Suprapubic skin (tissue), 3 donors: ENCODE results near the gene DTNBP1.

ENCODE experiments used
- POLR2A ChIP-seq, 2 donors: fragments of 450-650 bp; IDR thresholded peaks; one replicate each; pipeline ENCODE4 v1.6.1; 2017; ENCODE audit warnings: antibody characterized with exemption in 2 of 2, mild to moderate bottlenecking in 2 of 2, moderate library complexity in 2 of 2
- TF ChIP-seq, protein P1 (sequence below), 2 donors: fragments of 200-600 bp in 1 of 2; fragments of 450-650 bp in 1 of 2; sonication (generic) in 1 of 2; IDR thresholded peaks; one replicate each; pipeline ENCODE4 v1.5.1; 2016 to 2019; ENCODE audit warnings: antibody characterized with exemption in 2 of 2, mild to moderate bottlenecking in 1 of 2, moderate library complexity in 1 of 2

DNA sequence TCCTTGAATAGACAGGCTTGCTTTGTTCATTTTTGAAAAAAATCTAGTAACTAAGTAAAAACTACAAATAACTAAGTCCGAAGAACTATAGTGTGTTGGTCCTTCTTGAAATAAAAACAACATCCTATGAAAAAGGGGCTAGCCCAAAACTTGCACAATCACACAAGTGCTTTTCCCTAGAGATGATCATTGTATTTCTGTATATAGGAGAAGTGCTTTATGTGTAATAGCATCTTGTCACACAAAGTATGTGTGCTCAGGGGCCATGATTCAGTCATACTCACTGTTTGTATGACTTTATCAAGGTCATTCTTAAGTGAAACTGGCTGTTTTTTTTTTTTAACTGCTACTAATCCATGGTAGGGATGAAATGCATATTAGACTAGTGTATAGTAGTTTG, 179.8 kb downstream of the DTNBP1 start:
- TF ChIP-seq, protein P1, sequence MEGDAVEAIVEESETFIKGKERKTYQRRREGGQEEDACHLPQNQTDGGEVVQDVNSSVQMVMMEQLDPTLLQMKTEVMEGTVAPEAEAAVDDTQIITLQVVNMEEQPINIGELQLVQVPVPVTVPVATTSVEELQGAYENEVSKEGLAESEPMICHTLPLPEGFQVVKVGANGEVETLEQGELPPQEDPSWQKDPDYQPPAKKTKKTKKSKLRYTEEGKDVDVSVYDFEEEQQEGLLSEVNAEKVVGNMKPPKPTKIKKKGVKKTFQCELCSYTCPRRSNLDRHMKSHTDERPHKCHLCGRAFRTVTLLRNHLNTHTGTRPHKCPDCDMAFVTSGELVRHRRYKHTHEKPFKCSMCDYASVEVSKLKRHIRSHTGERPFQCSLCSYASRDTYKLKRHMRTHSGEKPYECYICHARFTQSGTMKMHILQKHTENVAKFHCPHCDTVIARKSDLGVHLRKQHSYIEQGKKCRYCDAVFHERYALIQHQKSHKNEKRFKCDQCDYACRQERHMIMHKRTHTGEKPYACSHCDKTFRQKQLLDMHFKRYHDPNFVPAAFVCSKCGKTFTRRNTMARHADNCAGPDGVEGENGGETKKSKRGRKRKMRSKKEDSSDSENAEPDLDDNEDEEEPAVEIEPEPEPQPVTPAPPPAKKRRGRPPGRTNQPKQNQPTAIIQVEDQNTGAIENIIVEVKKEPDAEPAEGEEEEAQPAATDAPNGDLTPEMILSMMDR (IDR thresholded peaks at IDR 0.05): no peak
- no peak for TF ChIP-seq POLR2A (IDR thresholded peaks at IDR 0.05)
